ENCODE data around the gene RASSF6.

GRCh38 chr4:73661646-73662119 is 41.4 kb upstream of the RASSF6 start:
- TF ChIP-seq, protein P1, sequence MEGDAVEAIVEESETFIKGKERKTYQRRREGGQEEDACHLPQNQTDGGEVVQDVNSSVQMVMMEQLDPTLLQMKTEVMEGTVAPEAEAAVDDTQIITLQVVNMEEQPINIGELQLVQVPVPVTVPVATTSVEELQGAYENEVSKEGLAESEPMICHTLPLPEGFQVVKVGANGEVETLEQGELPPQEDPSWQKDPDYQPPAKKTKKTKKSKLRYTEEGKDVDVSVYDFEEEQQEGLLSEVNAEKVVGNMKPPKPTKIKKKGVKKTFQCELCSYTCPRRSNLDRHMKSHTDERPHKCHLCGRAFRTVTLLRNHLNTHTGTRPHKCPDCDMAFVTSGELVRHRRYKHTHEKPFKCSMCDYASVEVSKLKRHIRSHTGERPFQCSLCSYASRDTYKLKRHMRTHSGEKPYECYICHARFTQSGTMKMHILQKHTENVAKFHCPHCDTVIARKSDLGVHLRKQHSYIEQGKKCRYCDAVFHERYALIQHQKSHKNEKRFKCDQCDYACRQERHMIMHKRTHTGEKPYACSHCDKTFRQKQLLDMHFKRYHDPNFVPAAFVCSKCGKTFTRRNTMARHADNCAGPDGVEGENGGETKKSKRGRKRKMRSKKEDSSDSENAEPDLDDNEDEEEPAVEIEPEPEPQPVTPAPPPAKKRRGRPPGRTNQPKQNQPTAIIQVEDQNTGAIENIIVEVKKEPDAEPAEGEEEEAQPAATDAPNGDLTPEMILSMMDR (conservative IDR thresholded peaks at IDR 0.05): no peak
- TF ChIP-seq ZFX (IDR thresholded peaks at IDR 0.05): no peak
